ENCODE data around the gene CLNK. TPM values are rescaled to one million over a fixed set of nuclear protein-coding genes. Genes with fewer than 3 reads are reported as not detected.

The CLNK gene
- total and polyA plus RNA-seq, 2 donors (not counting 1 experiment from before 2014, with no cell fraction given), result 0.57 to 0.75 TPM

DNA sequence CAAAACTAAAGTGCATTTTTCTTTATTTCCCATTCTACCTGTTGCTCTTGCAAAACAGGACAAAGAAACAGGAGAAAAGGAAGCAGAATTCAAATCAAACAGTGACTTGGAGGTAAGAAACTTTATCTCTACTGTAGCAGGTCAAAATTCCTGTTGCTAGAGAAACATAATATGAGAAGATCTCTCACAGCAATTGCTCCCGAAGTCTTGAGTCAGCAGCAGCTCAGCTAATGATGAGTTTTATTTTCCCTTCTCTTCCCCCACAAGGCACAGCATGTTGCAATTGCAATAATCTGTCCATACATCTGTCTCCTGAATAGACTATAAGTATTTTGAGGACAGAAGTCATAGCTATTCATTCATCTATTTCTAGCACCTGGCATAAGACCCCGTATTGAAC is 112.7 kb downstream of the CLNK start:
- Histone ChIP-seq H3K9ac (ENCODE audit: low read length) (no peak overlapping the region), H3K36me3 (replicated peaks in 1 of 2; ENCODE audit: control extremely low read depth in 1 of 2, control insufficient read depth in 1 of 2, extremely low read depth in 1 of 2, insufficient read depth in 2 of 2, low read length in 1 of 2) (no peaks in the 10 kb centered on the region), H3K9me3 (ENCODE audit: control extremely low read depth in 1 of 3, control insufficient read depth in 2 of 3, insufficient read depth in 1 of 3, low read length in 2 of 3) (peaks cover 0 to 2% (median 2%) of the 10 kb centered on the region in 3 donors), H3K4me2 (replicated peaks; ENCODE audit: low read depth, low read length, poor library complexity, severe bottlenecking) (no peak overlapping the region), H3K4me3 (ENCODE audit: control extremely low read depth in 1 of 5, extremely low read depth in 1 of 5, insufficient read depth in 1 of 5, low read depth in 2 of 5, low read length in 4 of 5) (no peak overlapping the region), H2AFZ (ENCODE audit: insufficient read depth, low read depth, low read length, poor library complexity, severe bottlenecking) (no peak overlapping the region), H3K27me3 (replicated peaks in 1 of 4; ENCODE audit: control extremely low read depth in 1 of 4, control insufficient read depth in 3 of 4, insufficient read depth in 4 of 4, low read length in 3 of 4) (no peaks in the 10 kb centered on the region), H3K4me1 (ENCODE audit: control insufficient read depth in 2 of 2, insufficient read depth in 2 of 2, low read length in 2 of 2) (peaks cover 6 to 14% of the 10 kb centered on the region in 2 donors), H3K27ac (ENCODE audit: low read length in 2 of 2) (no peak overlapping the region), H3K79me2 (ENCODE audit: control insufficient read depth, insufficient read depth, low read length) (no peaks in the 10 kb centered on the region), H4K20me1 (ENCODE audit: control insufficient read depth, insufficient read depth, low read length, poor library complexity, severe bottlenecking) (no peaks in the 10 kb centered on the region)
- ATAC-seq (ENCODE audit: low read depth) (no peak), DNase-seq (no peak)
- Mint-ChIP-seq H3K9me3 (ENCODE audit: insufficient read depth) (no peaks in the 10 kb centered on the region), H3K4me1 (peaks cover 15% of the 10 kb centered on the region), H3K4me3 (no peak overlapping the region), H3K27ac (no peak overlapping the region), H3K27me3 (peaks cover 5% of the 10 kb centered on the region)
- TF ChIP-seq, protein P1, sequence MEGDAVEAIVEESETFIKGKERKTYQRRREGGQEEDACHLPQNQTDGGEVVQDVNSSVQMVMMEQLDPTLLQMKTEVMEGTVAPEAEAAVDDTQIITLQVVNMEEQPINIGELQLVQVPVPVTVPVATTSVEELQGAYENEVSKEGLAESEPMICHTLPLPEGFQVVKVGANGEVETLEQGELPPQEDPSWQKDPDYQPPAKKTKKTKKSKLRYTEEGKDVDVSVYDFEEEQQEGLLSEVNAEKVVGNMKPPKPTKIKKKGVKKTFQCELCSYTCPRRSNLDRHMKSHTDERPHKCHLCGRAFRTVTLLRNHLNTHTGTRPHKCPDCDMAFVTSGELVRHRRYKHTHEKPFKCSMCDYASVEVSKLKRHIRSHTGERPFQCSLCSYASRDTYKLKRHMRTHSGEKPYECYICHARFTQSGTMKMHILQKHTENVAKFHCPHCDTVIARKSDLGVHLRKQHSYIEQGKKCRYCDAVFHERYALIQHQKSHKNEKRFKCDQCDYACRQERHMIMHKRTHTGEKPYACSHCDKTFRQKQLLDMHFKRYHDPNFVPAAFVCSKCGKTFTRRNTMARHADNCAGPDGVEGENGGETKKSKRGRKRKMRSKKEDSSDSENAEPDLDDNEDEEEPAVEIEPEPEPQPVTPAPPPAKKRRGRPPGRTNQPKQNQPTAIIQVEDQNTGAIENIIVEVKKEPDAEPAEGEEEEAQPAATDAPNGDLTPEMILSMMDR (IDR thresholded peaks at IDR 0.05), result no peak
- TF ChIP-seq EZH2 (IDR thresholded peaks at IDR 0.05; ENCODE audit: borderline replicate concordance, insufficient read depth, low read depth, low read length, poor library complexity, severe bottlenecking), result no peak
- no CpG with 5 or more reads among the region's 2 CpGs for WGBS (ENCODE audit: insufficient coverage)
- ChIA-PET CTCF (no interaction called here), POLR2A (no interaction called here)
- intact Hi-C loops (cut with micrococcal nuclease), result no loop called here

DNA sequence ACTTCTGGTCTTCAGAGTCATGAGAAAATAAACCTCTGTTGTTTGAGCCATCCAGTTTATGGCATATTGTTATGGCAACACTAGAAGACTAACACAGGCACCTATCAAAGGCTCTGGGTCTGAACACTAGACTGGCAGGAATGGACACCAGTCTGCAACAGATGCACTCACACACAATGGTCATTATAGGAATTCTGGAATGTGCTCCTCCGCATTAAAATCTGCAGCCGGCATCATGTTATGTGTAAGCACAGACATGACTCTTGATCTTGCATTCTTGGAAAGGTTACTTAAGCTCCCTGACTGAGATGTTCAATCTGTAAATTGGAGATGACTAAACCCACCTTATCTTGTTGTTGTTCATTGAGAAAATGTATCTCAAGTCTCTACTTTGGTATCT is 115.1 kb downstream of the CLNK start:
- Mint-ChIP-seq H3K27me3 (no peaks in the 10 kb centered on the region), H3K4me1 (peaks cover 4% of the 10 kb centered on the region), H3K4me3 (no peak overlapping the region), H3K27ac (no peak overlapping the region), H3K9me3 (ENCODE audit: insufficient read depth) (no peaks in the 10 kb centered on the region)
- no peaks in the 10 kb centered on the region for H3K79me2 ChIP-seq (ENCODE audit: control insufficient read depth, insufficient read depth, low read length)
- ChIA-PET CTCF (no interaction called here), POLR2A (no interaction called here)
- no peaks in the 10 kb centered on the region for H3K27me3 ChIP-seq (replicated peaks in 1 of 4; ENCODE audit: control extremely low read depth in 1 of 4, control insufficient read depth in 3 of 4, insufficient read depth in 4 of 4, low read length in 3 of 4)
- H3K9ac ChIP-seq (ENCODE audit: low read length), result no peak overlapping the region
- intact Hi-C loops (cut with micrococcal nuclease), result no loop called here
- no peak for TF ChIP-seq EZH2 (IDR thresholded peaks at IDR 0.05; ENCODE audit: borderline replicate concordance, insufficient read depth, low read depth, low read length, poor library complexity, severe bottlenecking)
- TF ChIP-seq, protein P1 (IDR thresholded peaks at IDR 0.05), result no peak
- peaks cover 3 to 4% of the 10 kb centered on the region in 2 donors for H3K4me1 ChIP-seq (ENCODE audit: control insufficient read depth in 2 of 2, insufficient read depth in 2 of 2, low read length in 2 of 2)
- H3K27ac ChIP-seq (ENCODE audit: low read length in 2 of 2), result no peak overlapping the region
- DNase-seq, result no peak
- H2AFZ ChIP-seq (ENCODE audit: insufficient read depth, low read depth, low read length, poor library complexity, severe bottlenecking), result no peak overlapping the region
- ATAC-seq (ENCODE audit: low read depth), result no peak
- WGBS (ENCODE audit: insufficient coverage), result no CpG with 5 or more reads among the region's 2 CpGs
- no peak overlapping the region for H3K4me2 ChIP-seq (replicated peaks; ENCODE audit: low read depth, low read length, poor library complexity, severe bottlenecking)
- peaks cover 0 to 2% (median 2%) of the 10 kb centered on the region in 3 donors for H3K9me3 ChIP-seq (ENCODE audit: control extremely low read depth in 1 of 3, control insufficient read depth in 2 of 3, insufficient read depth in 1 of 3, low read length in 2 of 3)
- H4K20me1 ChIP-seq (ENCODE audit: control insufficient read depth, insufficient read depth, low read length, poor library complexity, severe bottlenecking), result no peaks in the 10 kb centered on the region
- no peaks in the 10 kb centered on the region for H3K36me3 ChIP-seq (replicated peaks in 1 of 2; ENCODE audit: control extremely low read depth in 1 of 2, control insufficient read depth in 1 of 2, extremely low read depth in 1 of 2, insufficient read depth in 2 of 2, low read length in 1 of 2)
- no peak overlapping the region for H3K4me3 ChIP-seq (ENCODE audit: control extremely low read depth in 1 of 5, extremely low read depth in 1 of 5, insufficient read depth in 1 of 5, low read depth in 2 of 5, low read length in 4 of 5)

Measured in B cell (primary cell).